ENCODE measurements around the gene DLX4.
A peak's percentile ranks its signal among the peaks of the same experiment; 100 is the strongest.

DLX4 gene

GRCh38 chr17:49969134-49969759 is at the start of gene DLX4:
Gene DLX4 (plus strand): TSS chr17:49969190. CDS start chr17:49969469, 279 bp downstream.
- peak in 1 of 3 donors; percentile 15 for DNase-seq (ENCODE audit: low read depth in 3 of 3)

- no peak for DNase-seq (ENCODE audit: low read depth in 3 of 3)
These were observed 48.8 kb upstream of the DLX4 start for GRCh38 chr17:49920030-49920769.

GRCh38 chr17:49922095-49922494 is 46.9 kb upstream of the DLX4 start:
- no peak for DNase-seq (ENCODE audit: low read depth in 3 of 3)

- DNase-seq (ENCODE audit: low read depth in 3 of 3) = no peak
These were observed 44.9 kb upstream of the DLX4 start for GRCh38 chr17:49924116-49924515.

- no peak for DNase-seq (ENCODE audit: low read depth in 3 of 3)
These were observed 44.4 kb upstream of the DLX4 start for GRCh38 chr17:49924589-49924988.

- DNase-seq (ENCODE audit: low read depth in 3 of 3) = no peak
These were observed 43.1 kb upstream of the DLX4 start for GRCh38 chr17:49925921-49926320.

- no peak for DNase-seq (ENCODE audit: low read depth in 3 of 3)
These were observed 42.1 kb upstream of the DLX4 start for GRCh38 chr17:49926886-49927285.

- DNase-seq (ENCODE audit: low read depth in 3 of 3) = no peak
These were observed 40.7 kb upstream of the DLX4 start for GRCh38 chr17:49928126-49928800.

GRCh38 chr17:49928837-49929475 is 40.0 kb upstream of the DLX4 start:
- DNase-seq (ENCODE audit: low read depth in 3 of 3) = no peak

- DNase-seq (ENCODE audit: low read depth in 3 of 3) = no peak
These were observed 38.1 kb upstream of the DLX4 start for GRCh38 chr17:49930880-49931279.

GRCh38 chr17:49931416-49932137 is 37.4 kb upstream of the DLX4 start:
- DNase-seq (ENCODE audit: low read depth in 3 of 3) = no peak

GRCh38 chr17:49932138-49932723 is 36.8 kb upstream of the DLX4 start:
- DNase-seq (ENCODE audit: low read depth in 3 of 3) = no peak

- no peak for DNase-seq (ENCODE audit: low read depth in 3 of 3)
These were observed 36.1 kb upstream of the DLX4 start for GRCh38 chr17:49932901-49933300.

- no peak for DNase-seq (ENCODE audit: low read depth in 3 of 3)
These were observed 33.3 kb upstream of the DLX4 start for GRCh38 chr17:49935526-49936210.

- DNase-seq (ENCODE audit: low read depth in 3 of 3) = no peak
These were observed 32.6 kb upstream of the DLX4 start for GRCh38 chr17:49936386-49936785.

- no peak for DNase-seq (ENCODE audit: low read depth in 3 of 3)
These were observed 29.7 kb upstream of the DLX4 start for GRCh38 chr17:49939318-49939717.

GRCh38 chr17:49941427-49941826 is 27.6 kb upstream of the DLX4 start:
- DNase-seq (ENCODE audit: low read depth in 3 of 3) = no peak

GRCh38 chr17:49942947-49943346 is 26.0 kb upstream of the DLX4 start:
- no peak for DNase-seq (ENCODE audit: low read depth in 3 of 3)

- no peak for DNase-seq (ENCODE audit: low read depth in 3 of 3)
These were observed 24.6 kb upstream of the DLX4 start for GRCh38 chr17:49944273-49944870.

- no peak for DNase-seq (ENCODE audit: low read depth in 3 of 3)
These were observed 22.8 kb upstream of the DLX4 start for GRCh38 chr17:49946208-49946607.

Measured in stimulated activated CD4-positive, alpha-beta T cell treated with anti-CD3 and anti-CD28 coated beads, TNF-alpha, amount 100 ng/mL, for 48 hours (primary cell).